Activated CD8-positive, alpha-beta memory T cell treated with anti-CD3 and anti-CD28 coated beads, Interleukin-2, amount 50 U/mL, for 1 hour (primary cell): ENCODE data around the gene CCDC88C.

ENCODE experiments used
- DNase-seq: peaks from one replicate; pipeline ENCODE4 v3.0.0-alpha.2; 2020; ENCODE audit errors: extremely low read depth

CCDC88C gene

DNA sequence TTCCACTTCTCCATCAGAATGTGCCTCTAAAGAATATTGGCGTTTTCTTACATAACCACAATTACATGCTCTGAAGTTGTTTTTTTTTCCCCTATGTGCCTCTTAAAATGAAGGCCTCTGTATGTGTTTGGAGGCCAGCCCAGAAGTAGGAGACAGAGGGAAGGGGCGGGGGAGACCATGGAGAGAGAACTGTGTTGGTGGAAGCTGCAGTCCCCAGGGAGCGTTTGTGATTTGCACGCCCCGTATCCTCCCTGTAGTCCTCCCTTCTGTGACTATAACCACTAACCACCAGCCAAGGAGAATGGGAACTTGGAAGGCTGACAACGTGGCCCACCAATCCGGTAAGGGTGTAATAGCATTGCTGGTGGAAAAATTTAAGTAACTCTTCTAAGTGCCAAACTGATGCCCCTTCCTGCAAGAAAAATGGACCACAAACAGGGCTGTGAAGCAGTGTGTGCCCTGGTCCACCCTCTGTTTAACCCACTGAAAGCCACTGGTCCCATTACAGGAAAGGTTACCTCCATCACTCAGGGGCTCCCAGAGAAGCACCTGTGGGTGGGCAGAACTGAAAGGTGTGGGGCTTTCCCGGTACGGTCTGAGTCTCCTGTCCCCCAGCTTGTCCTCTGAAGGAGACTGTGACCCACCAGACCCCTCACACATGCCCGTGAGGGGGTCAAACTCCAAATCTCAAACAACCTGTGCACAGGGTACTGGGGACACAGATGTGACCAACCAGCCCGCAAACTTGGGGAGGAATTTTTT, 36.8 kb downstream of the CCDC88C start:
- DNase-seq: no peak

DNA sequence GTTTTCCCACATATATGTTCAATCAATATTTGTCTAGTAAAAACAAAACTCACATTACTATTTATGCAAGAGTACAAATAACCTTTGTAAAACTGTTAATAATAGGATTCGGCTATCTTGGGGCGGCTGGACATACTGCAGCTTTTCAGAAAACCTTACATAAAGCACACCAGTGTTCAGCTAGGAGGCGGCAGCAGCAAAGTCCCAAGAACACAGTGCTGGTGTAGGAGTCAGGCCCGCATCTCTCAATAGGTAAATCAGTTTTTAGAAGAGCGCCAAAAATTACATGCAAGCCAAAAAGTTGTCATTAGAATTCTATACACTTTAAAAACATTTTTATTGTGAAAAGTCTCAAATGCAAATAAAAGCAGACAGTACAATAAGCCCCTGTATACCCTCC, 37.5 kb downstream of the CCDC88C start:
- no peak for DNase-seq

DNA sequence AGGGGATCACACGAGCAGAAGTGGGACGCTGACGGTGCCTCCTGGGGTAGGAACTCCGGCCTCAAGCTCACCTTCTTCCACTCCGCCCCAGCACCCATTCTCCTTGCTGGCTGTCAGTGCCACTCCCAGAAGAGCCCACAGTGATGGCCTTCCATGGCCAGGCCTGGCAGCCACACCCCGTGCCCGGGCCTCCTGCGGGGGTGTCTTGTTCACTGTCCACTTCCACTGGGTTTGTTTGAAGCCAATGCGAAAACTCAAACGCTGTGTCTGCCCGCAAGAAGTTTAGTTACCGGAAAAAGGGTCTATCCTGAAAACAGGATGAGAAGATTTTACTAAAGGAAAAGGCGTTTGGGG, 38.1 kb downstream of the CCDC88C start:
- no peak for DNase-seq

DNA sequence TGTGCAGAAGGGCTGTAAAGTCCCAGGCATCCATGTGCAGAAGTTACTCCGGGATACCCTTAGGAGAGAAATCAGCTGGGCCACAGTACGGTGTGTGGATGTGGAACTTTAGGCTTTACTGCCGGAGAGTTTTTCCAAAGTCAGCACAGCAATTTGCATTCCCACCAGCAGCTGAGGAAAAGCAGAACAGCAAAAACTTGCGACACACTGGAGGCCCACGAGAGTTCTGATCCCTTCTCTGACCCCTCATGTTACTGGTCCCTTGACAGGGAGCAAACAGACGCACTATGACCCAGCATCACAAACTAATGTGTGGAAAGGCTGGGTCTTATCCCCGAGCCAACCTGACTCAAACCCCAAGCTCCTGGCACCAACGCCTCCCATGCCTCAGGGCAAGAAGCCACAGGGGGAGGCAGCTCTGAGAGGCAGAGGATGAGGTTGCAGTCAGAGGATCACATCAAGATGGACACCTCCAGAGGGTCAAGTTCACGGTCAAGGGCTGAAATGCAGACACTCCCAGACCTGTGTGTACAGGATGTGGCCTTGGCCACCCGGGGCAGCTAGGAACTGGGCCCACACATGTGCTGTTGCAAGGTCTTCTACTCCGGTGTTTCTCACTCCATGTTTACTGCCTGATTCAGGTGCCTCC, 38.6 kb downstream of the CCDC88C start:
- DNase-seq: no peak

DNA sequence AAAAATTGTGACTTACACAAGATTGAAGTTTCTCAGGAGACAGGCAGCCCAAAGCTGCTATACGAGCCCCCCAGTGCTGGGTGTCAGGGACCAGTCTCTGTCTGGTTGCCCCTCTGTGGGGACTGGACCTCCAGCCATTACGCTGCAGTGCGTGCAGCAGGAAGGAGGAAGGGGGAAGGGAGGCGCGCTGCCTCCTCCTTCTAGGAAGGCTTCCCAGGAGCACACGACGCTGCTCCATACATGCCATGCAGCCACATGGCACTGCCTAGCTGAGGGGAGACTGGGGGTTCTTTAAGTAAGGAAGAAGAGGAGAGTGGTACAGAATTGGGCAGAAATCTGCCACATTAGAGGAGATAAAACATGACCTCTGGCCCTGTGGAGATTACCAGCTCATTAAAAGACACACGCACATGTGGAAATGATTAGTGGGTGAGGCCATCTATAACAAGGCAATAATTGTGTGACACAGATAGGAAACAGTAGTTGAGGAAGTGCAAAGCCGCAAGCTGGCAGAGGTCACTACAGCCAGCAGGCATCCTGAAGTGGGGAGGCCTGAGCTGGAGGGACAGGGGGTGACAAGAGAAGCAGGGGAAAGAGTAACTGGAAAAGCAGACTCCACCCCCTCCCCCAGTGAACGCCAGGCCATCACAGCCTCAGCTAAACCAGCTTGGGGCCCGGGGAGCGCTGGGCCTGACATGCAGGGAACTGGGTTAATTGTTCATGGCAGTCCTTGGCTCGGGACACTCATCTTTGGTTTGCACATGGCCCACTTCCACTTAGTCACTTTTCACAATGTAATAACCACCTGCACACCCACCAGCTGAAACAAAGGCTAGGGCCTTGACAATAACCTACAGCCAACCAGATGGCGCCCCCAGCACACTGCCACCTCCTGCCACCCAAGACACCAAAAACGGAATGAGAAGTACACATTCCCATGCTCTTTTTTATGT, 39.6 kb downstream of the CCDC88C start:
- no peak for DNase-seq

DNA sequence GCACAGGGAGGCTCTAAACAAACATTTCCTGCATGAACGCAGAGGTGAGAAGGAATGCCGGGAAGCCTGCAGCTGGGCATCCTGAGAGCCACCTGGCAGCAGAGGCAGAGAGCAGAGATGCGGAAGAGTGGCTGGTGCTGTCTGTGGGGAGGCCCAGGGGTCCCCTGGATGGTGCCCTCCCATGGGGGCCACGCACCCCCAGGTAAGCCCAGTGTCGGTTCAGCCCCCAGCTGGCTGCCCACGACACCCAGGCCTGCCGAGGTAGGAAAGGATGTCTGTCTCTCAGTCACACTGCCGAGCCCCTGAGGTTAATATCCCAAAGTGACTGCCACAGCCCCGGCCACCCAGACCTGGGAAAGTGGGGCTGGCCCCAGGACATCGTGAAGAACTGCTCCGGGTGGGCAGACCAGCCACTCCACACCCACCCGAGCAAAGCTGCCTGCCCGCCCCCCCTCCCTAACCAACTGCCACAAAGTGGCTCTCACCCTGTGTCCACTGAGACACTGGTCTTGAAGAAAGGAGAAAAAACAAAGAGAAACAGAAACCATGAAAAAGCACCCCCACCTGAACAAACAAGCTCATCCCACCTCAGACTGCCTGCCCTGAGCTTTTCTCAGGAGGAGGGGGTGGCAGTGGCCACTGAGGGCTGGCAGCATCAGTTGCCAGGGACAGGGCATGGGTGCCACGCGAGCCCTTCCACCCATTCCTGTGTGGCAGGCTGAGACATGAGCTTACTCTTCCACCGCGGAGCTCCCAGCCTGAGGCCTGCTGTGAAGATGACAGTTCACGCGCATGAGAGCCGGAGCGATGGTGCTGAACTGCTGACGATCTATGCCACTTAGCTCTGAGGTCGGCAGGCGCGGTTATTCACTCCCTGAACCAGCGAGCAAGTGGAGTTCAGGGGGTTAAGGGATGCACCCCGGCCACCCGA, 40.8 kb downstream of the CCDC88C start:
- no peak for DNase-seq

DNA sequence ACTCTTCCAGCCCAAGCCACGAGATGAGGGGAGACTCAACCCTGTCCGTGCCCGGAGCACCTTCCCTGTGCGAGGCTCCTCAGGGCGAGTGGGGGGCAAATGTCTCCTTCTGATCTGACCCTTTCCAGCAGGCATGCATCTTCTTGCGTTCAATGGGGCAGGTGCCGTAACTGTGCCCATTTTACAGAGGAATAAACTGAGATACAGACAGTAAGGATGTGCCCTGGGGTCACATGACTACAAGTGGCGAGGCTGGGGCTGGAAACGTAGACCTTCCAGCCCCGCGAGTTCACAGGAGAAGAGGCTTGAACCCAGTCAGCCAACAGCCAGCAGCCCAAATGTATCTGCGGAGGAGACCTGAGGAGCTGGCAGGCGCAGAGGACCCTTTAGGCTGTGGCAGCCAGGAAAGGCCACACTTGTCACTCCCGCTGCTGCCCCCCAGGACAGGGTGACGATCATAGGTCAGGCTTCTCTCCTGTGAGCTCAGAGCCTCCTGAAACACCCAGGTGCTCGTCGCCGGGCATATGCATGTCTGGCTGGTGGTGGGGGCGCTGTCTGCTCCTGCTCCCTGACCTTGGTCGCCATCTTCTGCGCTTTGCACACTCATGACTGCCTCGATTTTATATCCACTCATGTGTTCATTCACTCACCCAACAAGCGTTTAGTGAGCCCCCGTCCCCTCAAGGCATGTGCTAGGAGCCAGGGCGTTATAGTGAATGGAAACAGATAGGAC, 41.7 kb downstream of the CCDC88C start:
- no peak for DNase-seq

DNA sequence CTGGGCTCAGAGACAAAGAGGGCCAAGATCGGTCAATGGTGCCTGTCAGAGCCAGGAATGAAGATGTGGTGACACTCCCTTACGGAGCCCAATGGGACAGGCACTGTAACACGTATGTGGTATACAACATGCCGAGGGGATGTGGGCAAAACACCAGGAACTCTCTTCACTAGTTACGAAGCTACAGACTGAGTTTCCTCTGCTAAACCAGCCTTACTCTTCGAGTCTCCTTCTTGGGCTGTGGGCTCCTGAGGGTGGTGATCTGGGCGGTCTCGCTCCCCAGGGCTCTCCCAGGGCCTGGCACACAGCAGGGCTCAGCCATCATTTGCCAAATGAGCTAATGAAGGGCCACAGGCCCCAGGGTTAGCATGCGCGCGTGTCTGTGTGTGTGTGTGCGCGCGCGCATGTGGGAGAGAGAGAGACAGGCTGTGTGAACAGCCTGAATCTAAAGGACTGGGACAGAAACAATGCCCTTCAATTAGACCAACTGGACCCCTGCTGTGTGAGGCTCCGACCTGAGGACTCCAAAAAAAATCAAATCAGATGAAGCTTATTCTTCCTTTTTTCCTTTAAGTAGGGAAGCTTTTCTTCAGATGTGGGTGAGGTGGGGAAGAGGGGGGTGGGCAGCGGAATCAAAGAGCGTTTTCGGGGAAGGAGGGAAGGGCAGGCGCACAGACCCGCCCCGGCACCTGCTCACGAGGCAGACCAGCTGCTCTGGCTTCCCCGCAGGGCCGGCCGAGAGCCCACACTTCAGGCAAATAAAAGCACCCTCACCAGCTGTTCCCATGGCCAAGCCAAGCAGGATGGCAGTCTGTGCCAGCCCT, 42.5 kb downstream of the CCDC88C start:
- DNase-seq: no peak

DNA sequence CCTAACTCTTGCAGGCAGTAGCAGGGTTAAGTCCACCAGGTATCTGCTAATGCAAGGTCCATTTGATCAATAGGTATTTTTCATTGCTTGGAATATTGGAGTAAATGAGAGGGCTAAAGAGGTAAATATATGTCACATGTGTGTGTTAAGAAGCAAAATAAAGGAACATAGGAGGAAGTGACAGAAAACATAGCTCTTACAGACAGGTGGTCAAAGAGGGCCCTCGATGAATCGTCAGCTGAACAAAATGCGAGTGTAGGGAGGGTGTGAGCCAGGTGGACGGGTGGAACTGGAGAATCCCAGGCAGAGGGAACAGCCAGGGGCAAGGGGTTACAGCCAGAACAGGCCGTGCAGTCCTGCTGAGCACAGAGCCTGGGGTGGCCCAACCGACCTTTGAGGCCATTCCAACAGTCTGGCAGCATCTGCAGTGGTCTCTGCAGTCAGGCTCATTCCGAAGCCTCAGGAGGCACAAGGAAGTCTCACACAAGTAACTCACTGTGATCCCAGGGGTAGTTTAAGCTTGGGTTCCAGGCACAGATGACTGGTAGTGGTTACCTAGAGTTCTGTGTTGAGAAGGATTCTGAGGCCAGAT, 43.2 kb downstream of the CCDC88C start:
- DNase-seq: no peak

DNA sequence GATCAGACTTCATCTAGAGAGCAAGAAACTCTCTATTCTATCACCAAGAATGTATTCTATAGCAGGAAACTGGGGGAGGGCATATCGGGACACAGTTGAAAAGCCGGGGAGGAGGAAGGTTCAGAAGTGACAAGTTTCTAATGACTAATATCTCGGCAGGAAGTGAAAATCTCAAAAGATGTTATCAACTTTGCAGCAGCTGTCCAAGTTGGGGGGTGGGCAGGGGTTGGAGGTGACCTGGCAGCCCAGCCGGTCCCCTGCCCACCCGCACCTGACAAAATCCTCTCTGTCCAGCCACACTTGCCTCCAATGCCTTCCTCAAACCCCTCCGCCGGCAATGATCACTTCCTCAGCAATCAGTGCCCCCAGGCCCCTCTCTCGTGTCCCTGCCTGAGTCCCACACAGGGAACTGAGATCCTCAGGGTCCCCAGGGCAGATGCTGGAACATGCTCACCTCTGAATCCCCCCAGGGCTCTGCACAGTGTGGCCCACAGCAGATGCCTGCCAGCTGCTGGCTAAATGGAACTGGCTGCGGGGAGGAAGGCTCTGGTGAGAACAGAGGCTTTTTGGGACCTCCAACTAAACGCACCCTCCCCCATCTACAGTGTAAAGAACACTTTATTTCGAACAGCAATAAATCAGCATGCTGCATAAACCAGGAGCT, 43.9 kb downstream of the CCDC88C start:
- no peak for DNase-seq

DNA sequence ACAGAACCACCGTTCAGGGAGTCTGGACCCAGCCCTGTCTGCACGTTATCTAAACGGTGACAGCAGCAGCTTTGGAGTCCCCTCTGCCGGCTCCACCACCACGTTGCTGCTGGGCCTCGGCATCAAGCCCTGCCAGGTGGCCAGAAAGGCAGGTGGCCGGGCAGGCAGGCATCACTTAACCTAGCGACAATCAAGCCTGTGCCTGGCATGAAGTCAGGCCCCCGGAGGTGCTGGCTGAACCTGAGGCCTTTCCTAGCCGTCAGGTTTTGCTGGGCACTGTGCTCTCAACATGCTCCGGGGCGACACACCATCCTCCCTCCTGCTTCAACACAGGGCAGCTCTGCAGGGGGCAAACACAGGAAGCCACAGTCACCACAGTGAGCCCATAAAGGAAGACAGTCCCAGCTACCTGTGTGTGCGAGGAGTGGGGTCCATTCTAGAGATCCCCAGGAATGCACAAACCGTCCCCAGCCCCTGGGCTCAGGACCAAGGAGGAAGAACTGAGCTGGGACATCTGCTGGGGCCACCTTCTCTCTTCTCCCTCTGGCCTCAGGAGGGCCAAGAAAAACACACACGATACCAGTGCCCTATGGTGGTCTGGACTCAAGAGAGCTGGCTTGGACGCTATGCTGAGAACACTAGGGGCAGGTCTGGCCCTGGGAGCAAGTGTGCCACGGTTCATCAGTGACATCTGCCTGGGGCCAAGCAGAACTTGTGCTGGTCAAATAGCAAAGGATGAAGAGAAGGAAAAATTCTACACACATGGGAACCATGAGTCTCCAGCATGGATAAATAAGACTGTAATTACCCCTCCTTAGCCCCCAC, 44.7 kb downstream of the CCDC88C start:
- no peak for DNase-seq

DNA sequence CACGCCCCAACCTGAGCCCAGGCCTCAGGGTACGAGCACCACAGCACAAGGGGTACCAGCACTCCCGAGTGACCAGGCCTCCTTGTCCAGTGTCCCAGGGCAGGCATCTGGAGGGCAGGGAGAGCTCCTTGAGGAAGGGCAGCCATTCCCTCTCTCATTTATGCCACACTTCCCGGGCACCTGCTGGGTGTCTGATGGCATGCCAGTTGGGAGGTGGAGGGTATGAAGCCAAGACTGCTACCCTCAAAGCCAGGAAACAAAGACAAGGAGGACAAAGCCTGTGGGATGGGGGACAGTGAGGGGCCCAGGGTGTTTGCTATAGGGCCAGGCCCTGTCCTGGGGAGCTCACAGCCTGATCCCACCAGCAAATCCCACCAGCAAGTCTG, 45.6 kb downstream of the CCDC88C start:
- no peak for DNase-seq

DNA sequence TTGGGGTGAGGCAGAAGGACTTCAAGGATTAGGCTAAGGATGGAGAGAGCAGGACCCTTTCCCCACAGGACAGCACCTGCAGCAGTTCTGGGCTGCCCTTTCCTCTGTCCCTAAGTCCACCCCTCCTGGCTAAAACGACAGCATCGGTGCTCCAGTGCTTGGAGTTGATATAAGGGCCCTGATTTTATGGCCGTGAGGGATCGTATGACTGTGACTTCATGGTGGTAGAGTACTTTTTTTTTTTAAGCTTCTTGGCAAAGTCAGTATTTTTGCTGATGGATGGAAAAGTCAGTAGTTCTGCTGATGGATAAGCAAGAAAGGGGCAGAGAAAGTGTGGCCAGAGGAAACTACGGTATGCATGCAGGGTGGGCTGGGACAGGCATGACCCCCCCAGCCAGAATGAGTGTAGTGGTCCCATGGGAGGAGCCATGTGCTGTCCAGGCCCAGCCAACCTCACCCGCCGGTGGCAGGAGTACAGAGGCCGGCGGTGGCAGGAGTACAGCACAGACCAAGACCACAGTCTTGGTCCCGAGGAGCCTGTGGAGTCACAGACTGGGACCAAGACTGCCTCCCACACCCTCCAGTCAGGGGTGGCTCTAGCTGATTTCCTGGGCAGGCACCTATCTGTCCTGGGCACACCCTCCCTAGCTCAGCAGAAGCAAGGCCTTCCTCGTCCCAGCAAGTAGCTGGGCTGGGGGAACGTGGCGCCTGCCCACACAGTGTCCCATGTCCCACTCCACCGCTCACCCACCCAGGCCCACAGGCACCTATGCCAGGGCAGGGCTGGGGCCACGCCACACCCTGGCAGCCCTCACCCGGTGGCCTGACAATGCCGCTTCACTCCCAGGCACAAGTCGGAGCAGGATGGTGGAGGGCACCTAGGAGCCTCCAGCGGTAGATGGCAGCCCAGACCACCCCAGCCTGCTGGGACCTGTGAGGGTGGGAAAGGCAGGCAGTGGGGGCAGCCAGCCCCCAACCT, 46.3 kb downstream of the CCDC88C start:
- no peak for DNase-seq

DNA sequence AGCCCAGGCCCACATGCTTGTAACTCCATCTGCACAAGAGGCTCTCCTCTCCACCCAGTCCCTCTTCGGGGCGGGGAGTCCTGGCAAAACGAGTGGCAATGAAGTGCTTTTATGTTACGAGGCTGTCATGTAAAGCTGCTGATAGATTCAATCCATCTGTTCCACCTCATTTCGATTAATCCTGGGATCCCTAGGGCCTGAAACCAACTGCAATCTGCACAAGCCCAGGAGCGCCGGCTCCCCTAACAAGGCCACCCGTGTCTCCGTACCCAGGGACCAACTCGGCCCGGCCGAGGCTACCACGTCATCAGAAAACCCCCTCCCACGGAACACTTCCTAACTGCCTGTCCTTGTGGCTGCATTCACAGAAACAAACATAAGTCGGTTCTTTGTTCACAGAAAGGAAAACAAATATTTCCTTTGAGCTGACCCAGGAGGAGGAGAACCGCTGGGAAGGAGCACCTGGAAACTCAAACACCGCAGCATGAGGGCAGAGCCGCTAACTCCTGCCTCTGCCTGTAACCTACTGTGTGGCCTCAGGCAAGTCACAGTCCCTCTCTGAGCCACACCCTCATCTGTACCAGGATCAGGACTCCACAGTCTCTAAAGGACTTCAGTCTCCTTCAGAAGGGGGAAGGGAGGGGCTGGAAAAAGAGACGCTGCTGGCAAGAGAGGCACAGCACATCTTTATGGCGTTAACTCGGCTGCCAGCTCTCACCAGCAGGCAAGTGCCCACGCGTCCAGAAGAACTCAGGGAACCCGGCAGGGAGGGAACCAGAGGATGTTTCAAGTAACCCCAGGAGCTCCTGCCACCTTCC, 47.8 kb downstream of the CCDC88C start:
- DNase-seq: no peak

DNA sequence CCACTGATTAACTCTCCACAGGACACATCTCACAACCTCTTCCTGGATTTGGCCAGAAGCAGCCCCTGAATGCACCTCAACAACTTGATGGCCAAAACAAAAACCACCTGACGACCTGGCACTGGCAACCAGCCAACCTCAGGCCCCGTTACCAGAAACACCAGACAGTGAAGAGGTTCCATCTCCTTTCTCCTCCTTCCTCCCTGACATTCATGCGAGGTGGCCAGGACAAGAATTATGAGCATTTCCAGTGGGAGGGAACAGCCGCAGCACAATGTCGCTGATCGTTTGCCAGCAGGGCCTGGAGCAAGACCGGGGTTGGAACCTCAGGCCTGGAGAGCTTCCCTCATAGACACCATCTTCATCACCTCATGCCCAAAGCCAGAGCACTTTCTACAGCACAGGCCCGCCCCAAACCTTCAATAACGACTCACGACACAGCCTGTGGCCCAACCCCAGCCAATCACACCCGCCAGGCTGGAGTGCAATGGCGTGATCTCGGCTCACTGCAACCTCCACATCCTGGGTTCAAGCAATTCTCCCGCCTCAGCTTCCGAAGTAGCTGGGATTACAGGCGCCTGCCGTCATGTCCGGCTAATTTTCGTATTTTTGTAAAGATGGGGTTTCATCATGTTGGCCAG, 48.7 kb downstream of the CCDC88C start:
- no peak for DNase-seq
